ENCODE measurements around the gene NDUFA1. TPM values are rescaled to one million over a fixed set of nuclear protein-coding genes. Genes with fewer than 3 reads are reported as not detected.
"Not testable (repeated sequence)": the region's sequence is repeated elsewhere in the genome, so short reads cannot be mapped to it uniquely, and the experiment has no call there.

The NDUFA1 gene
- total RNA-seq, 1 experiment from 2014 or later: 181 TPM

DNA sequence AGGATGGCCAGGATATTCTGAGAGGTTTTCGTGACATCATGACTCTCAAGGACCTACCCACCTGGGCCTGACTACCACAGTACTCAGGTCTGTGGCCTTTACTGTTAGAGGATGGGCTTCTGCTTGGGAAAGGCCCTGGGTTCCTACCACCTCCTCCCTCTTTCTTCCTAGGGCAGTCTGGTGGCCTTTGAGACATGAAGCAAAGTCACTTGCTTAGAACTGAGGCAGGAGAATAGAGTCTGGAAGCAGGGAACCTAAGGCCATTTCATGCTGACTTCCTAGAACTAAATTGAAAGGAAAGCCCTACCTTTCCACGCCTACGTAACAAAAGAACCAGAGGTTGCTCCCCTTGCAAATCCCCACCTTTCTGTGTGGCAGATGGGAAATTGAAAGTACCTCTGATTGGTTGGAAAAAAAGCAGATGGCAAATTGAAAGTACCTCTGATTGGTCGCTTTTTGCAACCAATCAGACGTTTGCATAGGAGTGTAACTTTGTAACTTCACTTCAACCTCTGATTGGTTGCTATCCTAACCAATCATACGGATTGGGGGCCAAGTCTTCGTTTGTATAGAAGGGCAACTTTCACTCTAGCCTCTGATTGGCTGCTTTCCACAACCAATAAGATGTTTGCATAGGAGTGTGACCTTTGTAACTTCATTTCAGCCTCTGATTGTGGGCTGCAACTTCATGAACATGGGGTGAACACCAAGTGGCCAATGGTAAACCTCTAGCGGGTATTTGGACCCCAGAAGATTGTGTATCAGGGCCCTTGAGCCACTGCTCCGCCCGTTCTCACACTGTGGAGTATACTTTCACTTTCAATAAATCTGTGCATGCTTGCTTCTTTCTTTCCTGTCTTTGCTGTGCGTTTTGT is 14.2 kb downstream of the NDUFA1 start:
- Histone ChIP-seq H3K4me2 (peak overlapping the region; percentile 41), H3K27me3 (ENCODE audit: insufficient read depth, low read depth) (no peaks in the 10 kb centered on the region), H3K9me2 (ENCODE audit: insufficient read depth) (no peaks in the 10 kb centered on the region), H3K79me2 (ENCODE audit: low read depth) (no peaks in the 10 kb centered on the region), H3K4me3 (no peak overlapping the region), H4K20me1 (ENCODE audit: insufficient read depth) (no peaks in the 10 kb centered on the region), H2AFZ (no peak overlapping the region), H3K36me3 (ENCODE audit: low read depth) (no peaks in the 10 kb centered on the region), H3K4me1 (replicated peaks; ENCODE audit: insufficient read depth) (no peaks in the 10 kb centered on the region), H3K9me3 (ENCODE audit: insufficient read depth, low read depth) (no peaks in the 10 kb centered on the region), H3F3A (ENCODE audit: insufficient read depth, low read depth) (peaks cover 5% of the 10 kb centered on the region; the same call in 1 of the 2 replicates), H3K27ac (no peak overlapping the region)
- intact Hi-C loops (cut with micrococcal nuclease; ENCODE audit: unreplicated experiment): loop anchor here (2.0 to 10.0 kb wide), 5 partner anchors 13 to 368 kb away; partner anchors contain the start of genes NKAP, NKRF and SEPTIN6
- BruUV-seq (replicated peaks): no TSS peak
- ChIA-PET POLR2A (ENCODE audit: unreplicated experiment) (interaction anchor here (0.7 kb wide), 1 partner anchor 94 kb away, joined by 18 read pairs; the partner anchor contains the start of gene RPL39), CTCF (no interaction called here)
- DNase-seq: peak; percentile 47 to 63
- TF ChIP-seq EZH2 (IDR thresholded peaks at IDR 0.05; ENCODE audit: low read depth) (no peak), CTCF (conservative IDR thresholded peaks at IDR 0.05) (no peak)

DNA sequence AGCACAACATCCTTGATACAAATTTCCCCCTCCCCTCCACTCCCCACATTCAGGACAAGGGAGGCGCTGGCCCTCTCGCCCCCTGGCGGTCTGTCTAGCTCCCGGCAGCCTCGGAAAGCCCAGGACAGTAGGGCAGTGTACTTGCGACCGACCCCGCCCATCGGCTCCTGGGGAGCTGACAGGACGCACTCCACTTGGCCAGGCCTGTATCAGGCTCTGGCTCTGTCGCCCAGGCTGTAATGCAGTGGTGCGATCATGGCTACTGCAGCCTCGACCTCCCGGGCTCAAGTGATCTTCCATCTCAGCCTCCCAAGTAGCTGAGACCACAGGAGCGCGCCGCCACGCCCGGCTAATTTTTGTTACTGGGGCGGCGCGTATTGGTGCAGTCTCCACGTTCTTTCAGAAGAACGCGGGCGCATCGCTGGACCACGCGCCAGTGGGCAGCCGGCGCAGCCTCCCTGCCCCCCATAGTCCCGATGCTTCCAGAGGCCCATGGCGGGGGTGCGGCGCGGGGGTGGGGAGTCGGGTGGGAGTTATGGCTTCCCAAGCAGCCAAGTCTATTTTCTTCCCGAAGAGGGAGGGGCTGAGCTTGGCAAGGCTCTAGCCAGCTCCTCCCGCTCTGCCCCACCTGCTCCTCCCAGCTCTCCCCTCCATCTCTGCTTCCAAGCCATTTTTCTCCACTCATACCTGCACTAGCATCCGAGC is 16.2 kb downstream of the NDUFA1 start:
- H3K27ac ChIP-seq: no peak overlapping the region
- H3K79me2 ChIP-seq (ENCODE audit: low read depth): no peaks in the 10 kb centered on the region
- H3K4me3 ChIP-seq: peak overlapping the region; percentile 66
- no peaks in the 10 kb centered on the region for H3K9me3 ChIP-seq (ENCODE audit: insufficient read depth, low read depth)
- H3K4me2 ChIP-seq: peak overlapping the region; percentile 88
- POLR2A ChIA-PET (ENCODE audit: unreplicated experiment): interaction anchor here (0.7 kb wide), 3 partner anchors 9 to 130 kb away, joined by 6 to 31 read pairs (median 8); partner anchors contain the start of gene SOWAHD
- BruUV-seq (replicated peaks): no TSS peak
- CTCF ChIA-PET: interaction anchor here (0.6 to 1.0 kb wide), 5 partner anchors 35 to 235 kb away, joined by 4 to 7 read pairs (median 4); partner anchors contain the start of gene RPL39
- H3F3A ChIP-seq (ENCODE audit: insufficient read depth, low read depth): peaks cover 5% of the 10 kb centered on the region; the same call in 1 of the 2 replicates
- peak overlapping the region; percentile 89 for H2AFZ ChIP-seq
- peak; percentile 65 to 77 for DNase-seq
- no peaks in the 10 kb centered on the region for H3K9me2 ChIP-seq (ENCODE audit: insufficient read depth)
- H4K20me1 ChIP-seq (ENCODE audit: insufficient read depth): no peaks in the 10 kb centered on the region
- H3K27me3 ChIP-seq (ENCODE audit: insufficient read depth, low read depth): no peaks in the 10 kb centered on the region
- TF ChIP-seq CTCF (conservative IDR thresholded peaks at IDR 0.05) (peak; percentile 83), EZH2 (IDR thresholded peaks at IDR 0.05; ENCODE audit: low read depth) (no peak)
- H3K36me3 ChIP-seq (ENCODE audit: low read depth): no peaks in the 10 kb centered on the region
- H3K4me1 ChIP-seq (replicated peaks; ENCODE audit: insufficient read depth): no peaks in the 10 kb centered on the region
- intact Hi-C loops (cut with micrococcal nuclease; ENCODE audit: unreplicated experiment): loop anchor here (2.0 to 10.0 kb wide), 5 partner anchors 15 to 371 kb away; partner anchors contain the start of genes NKAP, NKRF and SEPTIN6

GRCh38 chrX:119890626-119891025 is 19.0 kb downstream of the NDUFA1 start:
- BruUV-seq (replicated peaks); H3K79me2 ChIP-seq (ENCODE audit: low read depth); H3F3A ChIP-seq (ENCODE audit: insufficient read depth, low read depth); POLR2A ChIA-PET (ENCODE audit: unreplicated experiment); H3K27ac ChIP-seq; H3K4me2 ChIP-seq; H3K9me2 ChIP-seq (ENCODE audit: insufficient read depth); H3K4me3 ChIP-seq; H3K27me3 ChIP-seq (ENCODE audit: insufficient read depth, low read depth); H4K20me1 ChIP-seq (ENCODE audit: insufficient read depth); H3K36me3 ChIP-seq (ENCODE audit: low read depth); H3K4me1 ChIP-seq (replicated peaks; ENCODE audit: insufficient read depth); intact Hi-C loops (cut with micrococcal nuclease; ENCODE audit: unreplicated experiment); DNase-seq; CTCF ChIA-PET; H2AFZ ChIP-seq; H3K9me3 ChIP-seq (ENCODE audit: insufficient read depth, low read depth): not testable (repeated sequence)

GRCh38 chrX:119891961-119892692 is 20.5 kb downstream of the NDUFA1 start:
- BruUV-seq (replicated peaks); H3K27ac ChIP-seq; intact Hi-C loops (cut with micrococcal nuclease; ENCODE audit: unreplicated experiment); H3K27me3 ChIP-seq (ENCODE audit: insufficient read depth, low read depth); CTCF ChIA-PET; H3K79me2 ChIP-seq (ENCODE audit: low read depth); DNase-seq; H2AFZ ChIP-seq; H3K9me2 ChIP-seq (ENCODE audit: insufficient read depth); H3F3A ChIP-seq (ENCODE audit: insufficient read depth, low read depth); H3K36me3 ChIP-seq (ENCODE audit: low read depth); H3K4me3 ChIP-seq; H3K4me2 ChIP-seq; H3K9me3 ChIP-seq (ENCODE audit: insufficient read depth, low read depth); H3K4me1 ChIP-seq (replicated peaks; ENCODE audit: insufficient read depth); H4K20me1 ChIP-seq (ENCODE audit: insufficient read depth): not testable (repeated sequence)
- POLR2A ChIA-PET (ENCODE audit: unreplicated experiment): interaction anchor here (0.7 kb wide), 1 partner anchor 33 kb away, joined by 3 read pairs; no protein-coding TSS in a partner anchor

Data from PC-9 (cell line).